H7 (cell line): ENCODE measurements around the gene ZC3H18. TPM values are rescaled to one million over a fixed set of nuclear protein-coding genes. Genes with fewer than 3 reads are reported as not detected.
A peak's percentile ranks its signal among the peaks of the same experiment; 100 is the strongest.

Experiments
- DNase-seq: peaks from one replicate; pipeline ENCODE4 v3.0.0; 2012
- H3K27me3 ChIP-seq: 2 replicates; pipeline ENCODE4 v1.6.0; 2011; ENCODE audit warnings: mild to moderate bottlenecking, low read length; ENCODE audit not compliant: control insufficient read depth, insufficient read depth
- H3K36me3 ChIP-seq: replicated peaks from 2 replicates; pipeline ENCODE4 v1.5.1; 2011; ENCODE audit warnings: low read length; ENCODE audit not compliant: control insufficient read depth, insufficient read depth
- H3K4me3 ChIP-seq: 2 replicates; pipeline ENCODE4 v1.5.1; 2011; ENCODE audit warnings: low read depth, mild to moderate bottlenecking, control low read depth, low read length, moderate library complexity; ENCODE audit not compliant: insufficient read depth
- total RNA-seq: library from RNA; depleted of rRNA; stranded (reverse); fragments of >200 nt; shearing (Covaris generic); gene quantifications from 2 replicates; pipeline ENCODE4 v1.2.3, GENCODE V29; 2014

The ZC3H18 gene
- total RNA-seq, 1 experiment from 2014 or later = 19.5 TPM

- H3K27me3 ChIP-seq = no peaks in the 10 kb centered on the region; the same call in 1 of the 2 replicates
- H3K4me3 ChIP-seq = no peak overlapping the region
- peak; percentile 63 for DNase-seq
- H3K36me3 ChIP-seq = no peaks in the 10 kb centered on the region
Observed at GRCh38 chr16:88537859-88538258, 32.3 kb upstream of the ZC3H18 start.

GRCh38 chr16:88538366-88539060, 31.7 kb upstream of the ZC3H18 start:
- peak; percentile 86 for DNase-seq
- no peaks in the 10 kb centered on the region; the same call in 1 of the 2 replicates for H3K27me3 ChIP-seq
- no peak overlapping the region for H3K4me3 ChIP-seq
- H3K36me3 ChIP-seq = no peaks in the 10 kb centered on the region

GRCh38 chr16:88539261-88539651, 30.9 kb upstream of the ZC3H18 start:
- peak; percentile 69 for DNase-seq
- Histone ChIP-seq H3K27me3 (no peaks in the 10 kb centered on the region; the same call in 1 of the 2 replicates), H3K36me3 (no peaks in the 10 kb centered on the region; the same call in 1 of the 2 replicates), H3K4me3 (no peak overlapping the region)

DNA sequence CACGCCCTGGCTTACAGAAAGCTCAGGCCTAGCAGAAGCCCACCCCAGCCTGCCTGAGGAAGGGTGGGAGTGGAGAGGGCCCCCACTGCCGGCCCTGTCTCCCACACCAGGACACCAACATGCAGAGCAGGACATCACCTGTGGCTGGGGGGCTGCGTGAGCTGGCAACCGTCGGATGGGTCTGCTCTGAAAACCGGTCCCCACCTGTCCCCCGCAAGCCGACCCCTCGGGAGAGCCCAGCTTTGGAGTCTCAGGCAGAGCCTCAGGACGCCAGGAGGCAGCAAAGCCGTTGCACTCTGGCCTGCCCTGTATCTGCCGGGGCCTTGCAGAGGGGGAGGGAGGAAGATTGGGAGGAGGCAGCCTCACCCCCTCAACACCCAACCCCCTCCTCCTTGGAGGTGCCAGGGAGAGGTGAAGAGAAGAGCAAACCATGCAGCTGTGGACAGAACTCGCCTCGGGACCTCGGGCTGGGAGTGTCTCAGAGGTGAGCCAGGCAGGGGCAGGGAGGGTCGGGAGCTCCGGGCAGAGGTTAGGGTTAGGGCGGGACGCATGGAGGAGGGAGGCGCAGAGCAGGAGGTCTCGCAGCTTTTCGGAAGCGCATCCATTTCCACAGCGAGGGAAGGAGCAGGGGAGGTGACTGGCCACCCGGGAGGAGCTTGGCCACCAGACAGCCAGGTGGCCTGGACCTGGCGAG, 30.4 kb upstream of the ZC3H18 start:
- peak; percentile 86 for DNase-seq

GRCh38 chr16:88540346-88540977, 29.7 kb upstream of the ZC3H18 start:
- DNase-seq = no peak
- H3K4me3 ChIP-seq = no peak overlapping the region
- H3K27me3 ChIP-seq = no peaks in the 10 kb centered on the region; the same call in 1 of the 2 replicates
- H3K36me3 ChIP-seq = no peaks in the 10 kb centered on the region; the same call in 1 of the 2 replicates

More for the DNA sequence above, 30.4 kb upstream of the ZC3H18 start:
- Histone ChIP-seq H3K36me3 (no peaks in the 10 kb centered on the region; the same call in 1 of the 2 replicates), H3K4me3 (no peak overlapping the region), H3K27me3 (no peaks in the 10 kb centered on the region; the same call in 1 of the 2 replicates)

GRCh38 chr16:88541831-88542616, 28.2 kb upstream of the ZC3H18 start:
- no peak overlapping the region for H3K4me3 ChIP-seq
- DNase-seq = peak; percentile 58
- peaks cover 6% of the 10 kb centered on the region for H3K27me3 ChIP-seq
- H3K36me3 ChIP-seq = no peaks in the 10 kb centered on the region; the same call in 1 of the 2 replicates

DNA sequence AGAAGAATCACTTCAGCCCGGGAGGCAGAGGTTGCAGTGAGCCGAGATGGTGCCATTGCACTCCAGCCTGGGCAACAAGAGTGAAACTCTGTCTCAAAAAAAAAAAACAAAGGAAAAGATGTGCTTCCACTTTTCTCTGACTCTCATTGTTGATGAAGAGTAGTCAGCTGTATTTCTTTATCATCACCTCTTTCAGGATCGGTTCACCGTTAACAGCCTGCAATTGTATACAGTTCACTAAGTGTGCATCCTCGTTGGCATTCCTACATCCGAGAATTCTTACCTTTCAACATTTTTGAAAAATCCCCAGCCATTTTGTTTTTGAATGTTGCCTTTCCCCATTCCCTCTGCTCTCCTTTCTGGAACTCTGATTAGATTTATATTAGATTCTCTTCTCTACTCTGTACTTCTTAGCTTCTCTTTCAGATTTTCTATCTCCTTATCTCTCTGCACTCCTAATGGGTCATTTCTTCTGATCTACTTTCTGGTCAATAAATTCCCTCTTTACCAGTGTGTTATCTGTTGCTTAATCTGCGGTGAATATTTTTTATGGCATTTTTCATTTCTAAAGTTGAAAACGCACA, 26.9 kb upstream of the ZC3H18 start:
- peak; percentile 30 for DNase-seq
- H3K27me3 ChIP-seq = peaks cover 8% of the 10 kb centered on the region

GRCh38 chr16:88545781-88546180, 24.4 kb upstream of the ZC3H18 start:
- peaks cover 8% of the 10 kb centered on the region for H3K27me3 ChIP-seq
- no peak overlapping the region for H3K4me3 ChIP-seq
- H3K36me3 ChIP-seq = no peaks in the 10 kb centered on the region; the same call in 1 of the 2 replicates
- DNase-seq = no peak

More for the DNA sequence above, 26.9 kb upstream of the ZC3H18 start:
- H3K4me3 ChIP-seq = no peak overlapping the region
- no peaks in the 10 kb centered on the region; the same call in 1 of the 2 replicates for H3K36me3 ChIP-seq

GRCh38 chr16:88548131-88548874, 21.9 kb upstream of the ZC3H18 start:
- no peak overlapping the region for H3K4me3 ChIP-seq
- H3K36me3 ChIP-seq = no peaks in the 10 kb centered on the region; the same call in 1 of the 2 replicates
- DNase-seq = peak; percentile 57
- peaks cover 8% of the 10 kb centered on the region for H3K27me3 ChIP-seq

DNA sequence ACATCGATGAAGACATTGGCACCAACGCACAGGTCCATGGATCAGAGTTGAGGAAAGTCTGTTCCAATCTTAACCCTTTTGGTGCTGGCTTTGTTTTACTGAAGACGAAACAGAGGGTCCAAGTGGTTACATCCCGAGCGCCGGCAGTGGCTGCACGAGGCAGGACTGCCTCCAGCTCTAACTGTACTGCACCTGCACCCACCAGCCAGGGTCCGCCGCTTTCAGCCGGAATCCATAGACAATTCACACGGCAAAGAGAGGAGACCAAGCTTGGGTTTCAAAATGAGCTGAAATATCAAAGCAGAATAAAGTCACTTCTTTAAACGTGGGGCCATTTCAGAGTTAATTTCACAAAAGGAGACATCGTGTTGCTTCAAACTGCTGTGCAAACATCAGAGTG, 21.2 kb upstream of the ZC3H18 start:
- Histone ChIP-seq H3K4me3 (no peak overlapping the region), H3K36me3 (no peaks in the 10 kb centered on the region; the same call in 1 of the 2 replicates), H3K27me3 (peaks cover 8% of the 10 kb centered on the region)
- peak; percentile 36 for DNase-seq

DNA sequence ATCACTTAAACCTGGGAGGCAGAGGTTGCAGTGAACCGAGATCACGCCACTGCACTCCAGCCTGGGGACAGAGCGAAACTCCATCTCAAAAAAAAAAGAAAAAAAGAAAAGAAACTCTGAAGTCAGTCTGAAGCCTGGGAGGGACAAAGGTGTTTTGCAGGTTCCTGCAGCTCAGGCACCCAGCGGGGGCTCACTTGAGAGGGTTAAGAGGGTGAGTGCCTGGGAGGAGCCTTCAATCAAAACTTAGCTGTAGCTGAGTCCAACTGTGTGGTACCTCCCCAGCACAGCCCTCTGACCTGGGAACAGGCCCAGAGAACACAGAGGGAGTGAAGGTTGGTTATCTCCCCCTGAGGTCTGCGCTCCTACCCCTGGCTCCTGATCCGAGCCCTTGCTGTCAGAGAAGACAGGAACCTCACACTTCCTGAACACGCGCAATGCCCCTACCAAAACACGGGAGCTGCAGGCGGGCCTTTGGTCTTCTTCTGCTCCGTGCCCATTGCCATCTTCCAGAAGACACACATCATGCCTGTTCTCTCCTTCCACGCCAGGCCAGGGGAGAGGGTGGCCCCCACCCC, 20.4 kb upstream of the ZC3H18 start:
- Histone ChIP-seq H3K27me3 (peaks cover 8% of the 10 kb centered on the region), H3K4me3 (no peak overlapping the region), H3K36me3 (no peaks in the 10 kb centered on the region)
- DNase-seq = peak; percentile 56

GRCh38 chr16:88550246-88550661, 19.9 kb upstream of the ZC3H18 start:
- Histone ChIP-seq H3K27me3 (peaks cover 8% of the 10 kb centered on the region), H3K36me3 (no peaks in the 10 kb centered on the region), H3K4me3 (no peak overlapping the region)
- DNase-seq = peak; percentile 56

DNA sequence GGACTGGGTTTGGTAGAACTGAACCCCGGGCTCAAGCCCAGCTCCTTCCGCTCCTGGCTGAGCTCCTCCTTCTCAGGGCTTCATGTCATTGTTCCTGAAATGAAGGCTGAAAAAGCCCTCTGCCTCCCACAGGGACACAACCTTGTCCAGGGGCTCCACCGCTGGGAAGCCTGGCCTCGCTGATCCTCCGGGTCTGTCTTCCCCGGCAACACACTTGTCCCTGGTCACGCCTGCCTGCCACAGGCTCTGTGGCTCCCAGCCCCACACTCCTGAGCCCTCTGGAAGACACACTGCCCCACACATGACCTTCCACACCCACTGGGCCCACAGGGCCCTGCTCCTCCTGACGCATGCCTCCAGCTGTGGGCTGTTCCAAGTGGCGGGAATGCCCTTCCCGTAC, 18.0 kb upstream of the ZC3H18 start:
- no peaks in the 10 kb centered on the region for H3K36me3 ChIP-seq
- H3K4me3 ChIP-seq = no peak overlapping the region
- peaks cover 2% of the 10 kb centered on the region for H3K27me3 ChIP-seq
- peak; percentile 54 for DNase-seq
